ENCODE data around the gene ATXN7L3B. TPM values are rescaled to one million over a fixed set of nuclear protein-coding genes. Genes with fewer than 3 reads are reported as not detected.

The ATXN7L3B gene
- total and polyA plus RNA-seq, 2 donors from 2014 or later = 23.5 to 35.1 TPM

DNA sequence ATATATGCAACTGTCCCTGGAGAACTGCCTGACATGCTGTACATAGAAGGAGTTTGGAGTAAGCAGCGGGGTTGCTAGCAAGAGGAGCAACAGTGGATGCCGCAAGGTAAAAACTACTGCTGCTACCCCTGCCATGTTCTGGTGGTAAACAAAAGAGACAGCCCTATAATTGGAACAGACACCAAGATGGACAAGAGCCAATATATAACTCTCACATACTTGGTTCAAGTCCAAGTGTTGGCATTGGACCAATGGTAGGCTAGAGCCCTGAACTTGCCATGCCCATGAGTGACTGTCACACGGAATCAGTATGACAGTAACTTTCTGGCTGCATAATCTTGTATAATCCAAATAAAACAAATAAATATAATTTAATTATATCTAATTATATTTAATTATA, 13.7 kb downstream of the ATXN7L3B start:
- H3K4me1 ChIP-seq (ENCODE audit: control insufficient read depth in 2 of 3, insufficient read depth in 2 of 3, low read depth in 1 of 3, low read length in 3 of 3) = no peaks in the 10 kb centered on the region
- H3K27ac ChIP-seq (ENCODE audit: low read depth in 2 of 2, low read length in 2 of 2) = no peak overlapping the region
- no peaks in the 10 kb centered on the region for H3K27me3 ChIP-seq (ENCODE audit: control insufficient read depth, insufficient read depth, low read length)
- TF ChIP-seq, protein P1, sequence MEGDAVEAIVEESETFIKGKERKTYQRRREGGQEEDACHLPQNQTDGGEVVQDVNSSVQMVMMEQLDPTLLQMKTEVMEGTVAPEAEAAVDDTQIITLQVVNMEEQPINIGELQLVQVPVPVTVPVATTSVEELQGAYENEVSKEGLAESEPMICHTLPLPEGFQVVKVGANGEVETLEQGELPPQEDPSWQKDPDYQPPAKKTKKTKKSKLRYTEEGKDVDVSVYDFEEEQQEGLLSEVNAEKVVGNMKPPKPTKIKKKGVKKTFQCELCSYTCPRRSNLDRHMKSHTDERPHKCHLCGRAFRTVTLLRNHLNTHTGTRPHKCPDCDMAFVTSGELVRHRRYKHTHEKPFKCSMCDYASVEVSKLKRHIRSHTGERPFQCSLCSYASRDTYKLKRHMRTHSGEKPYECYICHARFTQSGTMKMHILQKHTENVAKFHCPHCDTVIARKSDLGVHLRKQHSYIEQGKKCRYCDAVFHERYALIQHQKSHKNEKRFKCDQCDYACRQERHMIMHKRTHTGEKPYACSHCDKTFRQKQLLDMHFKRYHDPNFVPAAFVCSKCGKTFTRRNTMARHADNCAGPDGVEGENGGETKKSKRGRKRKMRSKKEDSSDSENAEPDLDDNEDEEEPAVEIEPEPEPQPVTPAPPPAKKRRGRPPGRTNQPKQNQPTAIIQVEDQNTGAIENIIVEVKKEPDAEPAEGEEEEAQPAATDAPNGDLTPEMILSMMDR (IDR thresholded peaks at IDR 0.05; ENCODE audit: borderline replicate concordance, extremely low read depth, insufficient read depth) = no peak
- H3K9me3 ChIP-seq (ENCODE audit: control insufficient read depth in 2 of 3, insufficient read depth in 1 of 3, low read length in 3 of 3) = no peaks in the 10 kb centered on the region
- H3K9ac ChIP-seq (ENCODE audit: low read length in 3 of 3) = no peak overlapping the region
- no peaks in the 10 kb centered on the region for H3K36me3 ChIP-seq (ENCODE audit: control insufficient read depth in 2 of 3, insufficient read depth in 3 of 3, low read length in 3 of 3)
- no peak overlapping the region for H3K4me3 ChIP-seq (ENCODE audit: low read length in 3 of 3)
- intact Hi-C loops (cut with DNase I) = no loop called here
- FAIRE-seq (no peak), DNase-seq (no peak)

DNA sequence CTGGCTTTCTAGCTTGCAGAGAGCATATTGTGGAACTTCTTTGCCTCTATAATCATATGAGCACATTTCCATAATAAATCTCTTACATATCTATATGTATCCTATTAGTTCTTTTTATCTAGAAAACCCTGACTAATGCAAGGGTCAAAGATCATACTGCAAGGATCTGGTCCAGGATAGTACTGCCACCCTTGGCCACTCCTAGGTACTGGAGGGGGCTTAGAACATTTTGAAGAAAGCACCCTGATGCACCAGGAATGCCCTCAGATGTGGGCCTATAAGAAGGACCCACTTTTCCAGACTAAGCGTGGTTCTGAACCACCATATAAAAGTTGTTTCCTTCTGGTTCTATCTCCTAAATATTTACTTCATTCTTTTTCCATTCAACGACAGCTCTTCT, 14.6 kb downstream of the ATXN7L3B start:
- no peaks in the 10 kb centered on the region for H3K9me3 ChIP-seq (ENCODE audit: control insufficient read depth in 2 of 3, insufficient read depth in 1 of 3, low read length in 3 of 3)
- DNase-seq = no peak
- H3K27ac ChIP-seq (ENCODE audit: low read depth in 2 of 2, low read length in 2 of 2) = no peak overlapping the region
- intact Hi-C loops (cut with DNase I) = no loop called here
- no peaks in the 10 kb centered on the region for H3K36me3 ChIP-seq (ENCODE audit: control insufficient read depth in 2 of 3, insufficient read depth in 3 of 3, low read length in 3 of 3)
- no peaks in the 10 kb centered on the region for H3K27me3 ChIP-seq (ENCODE audit: control insufficient read depth, insufficient read depth, low read length)
- TF ChIP-seq, protein P1 (IDR thresholded peaks at IDR 0.05; ENCODE audit: borderline replicate concordance, extremely low read depth, insufficient read depth) = no peak
- H3K4me1 ChIP-seq (ENCODE audit: control insufficient read depth in 2 of 3, insufficient read depth in 2 of 3, low read depth in 1 of 3, low read length in 3 of 3) = no peaks in the 10 kb centered on the region
- no peak for FAIRE-seq
- H3K4me3 ChIP-seq (ENCODE audit: low read length in 3 of 3) = no peak overlapping the region
- no peak overlapping the region for H3K9ac ChIP-seq (ENCODE audit: low read length in 3 of 3)

DNA sequence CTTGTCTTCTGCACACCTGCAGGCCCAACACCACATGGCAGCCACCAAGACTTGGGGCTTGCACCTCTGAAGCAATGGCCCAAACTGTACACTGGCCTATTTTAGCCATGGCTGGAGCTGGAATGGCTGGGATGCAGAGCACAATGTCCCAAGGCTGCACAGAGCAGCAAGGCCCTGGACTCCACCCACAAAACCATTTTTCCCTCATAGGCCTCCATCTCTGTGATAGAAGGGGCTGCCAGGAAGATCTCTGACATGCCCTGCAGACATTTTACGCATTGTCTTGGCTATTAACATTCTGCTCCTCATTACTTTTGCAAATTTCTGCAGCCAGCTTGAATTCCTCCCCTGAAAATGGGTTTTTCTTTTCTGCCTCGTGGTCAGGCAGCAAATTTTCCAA, 22.1 kb downstream of the ATXN7L3B start:
- Histone ChIP-seq H3K27ac (ENCODE audit: low read depth in 2 of 2, low read length in 2 of 2) (no peak overlapping the region), H3K9me3 (ENCODE audit: control insufficient read depth in 2 of 3, insufficient read depth in 1 of 3, low read length in 3 of 3) (no peaks in the 10 kb centered on the region), H3K4me1 (ENCODE audit: control insufficient read depth in 2 of 3, insufficient read depth in 2 of 3, low read depth in 1 of 3, low read length in 3 of 3) (no peaks in the 10 kb centered on the region), H3K36me3 (ENCODE audit: control insufficient read depth in 2 of 3, insufficient read depth in 3 of 3, low read length in 3 of 3) (no peaks in the 10 kb centered on the region), H3K4me3 (ENCODE audit: low read length in 3 of 3) (no peak overlapping the region), H3K27me3 (ENCODE audit: control insufficient read depth, insufficient read depth, low read length) (no peaks in the 10 kb centered on the region), H3K9ac (ENCODE audit: low read length in 3 of 3) (no peak overlapping the region)
- TF ChIP-seq, protein P1 (IDR thresholded peaks at IDR 0.05; ENCODE audit: borderline replicate concordance, extremely low read depth, insufficient read depth) = no peak
- DNase-seq (no peak), FAIRE-seq (no peak)
- intact Hi-C loops (cut with DNase I) = no loop called here

DNA sequence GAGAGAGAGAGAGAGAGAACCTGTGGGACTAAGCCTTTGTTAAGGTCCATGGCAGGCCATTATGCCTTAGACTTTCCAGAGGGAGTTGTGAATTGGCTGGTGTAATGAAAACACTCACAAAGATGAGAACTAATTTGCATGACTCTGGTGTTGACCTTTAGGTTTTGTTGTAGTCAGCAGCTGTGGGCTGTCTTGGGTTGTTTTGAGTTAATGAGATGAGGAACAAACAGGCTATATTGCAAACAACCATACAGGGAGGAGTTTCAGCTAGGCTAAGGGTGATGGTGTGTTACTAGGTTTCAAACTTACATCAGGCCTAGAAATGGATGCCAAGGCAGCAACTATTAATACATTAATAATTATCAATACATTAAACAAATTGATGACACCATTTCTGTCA, 26.3 kb downstream of the ATXN7L3B start:
- intact Hi-C loops (cut with DNase I) = no loop called here
- Histone ChIP-seq H3K27me3 (ENCODE audit: control insufficient read depth, insufficient read depth, low read length) (no peaks in the 10 kb centered on the region), H3K9me3 (ENCODE audit: control insufficient read depth in 2 of 3, insufficient read depth in 1 of 3, low read length in 3 of 3) (no peaks in the 10 kb centered on the region), H3K27ac (ENCODE audit: low read depth in 2 of 2, low read length in 2 of 2) (no peak overlapping the region), H3K4me1 (ENCODE audit: control insufficient read depth in 2 of 3, insufficient read depth in 2 of 3, low read depth in 1 of 3, low read length in 3 of 3) (no peaks in the 10 kb centered on the region), H3K4me3 (ENCODE audit: low read length in 3 of 3) (no peak overlapping the region), H3K36me3 (ENCODE audit: control insufficient read depth in 2 of 3, insufficient read depth in 3 of 3, low read length in 3 of 3) (no peaks in the 10 kb centered on the region), H3K9ac (ENCODE audit: low read length in 3 of 3) (no peak overlapping the region)
- TF ChIP-seq, protein P1 (IDR thresholded peaks at IDR 0.05; ENCODE audit: borderline replicate concordance, extremely low read depth, insufficient read depth) = no peak
- FAIRE-seq (no peak), DNase-seq (no peak)

All from kidney (tissue), 14 donors.